ENCODE data around the gene POPDC2.

DNA sequence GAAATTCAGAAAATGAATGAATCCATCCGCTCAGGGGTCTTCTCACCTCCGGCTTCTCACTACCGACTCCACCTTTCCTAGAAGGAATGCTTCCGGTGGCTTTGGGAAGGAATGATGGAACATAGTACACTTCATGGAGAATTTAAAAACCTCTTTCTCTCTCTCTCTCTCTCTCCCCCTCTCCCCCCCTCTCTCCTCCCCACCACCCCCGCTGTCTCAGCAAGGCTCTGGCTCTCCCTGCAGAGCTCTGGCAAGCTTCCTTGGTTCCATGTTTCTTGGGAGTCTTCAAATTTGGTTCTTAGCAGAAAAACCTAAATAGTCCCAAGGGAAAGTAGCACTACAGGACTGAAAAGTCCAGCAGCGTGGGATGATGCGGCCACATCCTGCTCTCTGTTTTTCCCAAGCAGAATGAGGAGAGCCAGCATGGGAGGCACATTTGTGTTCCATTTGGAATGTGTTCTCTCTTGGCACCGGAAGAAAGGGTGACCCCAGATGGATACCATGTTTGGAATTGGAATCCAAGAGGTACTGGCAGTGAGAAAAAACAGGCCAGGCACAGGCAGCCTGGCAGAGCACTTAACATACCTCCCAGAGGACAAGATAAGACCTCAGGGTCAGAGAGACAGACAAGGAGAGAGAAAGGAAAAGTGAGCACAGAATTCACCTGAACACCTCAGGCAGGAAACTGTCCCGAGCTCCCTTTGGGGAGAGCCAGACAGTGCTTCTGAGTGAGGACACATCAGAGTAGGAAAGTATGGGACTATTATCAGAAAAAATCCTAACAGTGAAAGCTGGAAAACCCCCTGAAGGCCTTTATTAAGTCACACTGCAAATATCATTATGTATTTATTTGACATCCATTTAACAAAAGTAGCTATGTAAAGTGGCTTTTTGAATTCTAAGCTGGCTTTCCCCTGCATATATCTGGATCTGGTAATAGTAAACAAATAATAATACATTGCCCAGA lies at the start of gene POPDC2:
- TF ChIP-seq POLR2A (IDR thresholded peaks at IDR 0.05; ENCODE audit: low read length) (no peak), GATA1 (IDR thresholded peaks at IDR 0.05; ENCODE audit: low read depth, low read length) (no peak)
